Measurements from ENCODE around the gene FCGR3B.
"Not testable (repeated sequence)": the region's sequence is repeated elsewhere in the genome, so short reads cannot be mapped to it uniquely, and the experiment has no call there.

- not testable (repeated sequence) for TF ChIP-seq POLR2A (IDR thresholded peaks at IDR 0.05; ENCODE audit: low read depth, low read length); POLR2AphosphoS5 (IDR thresholded peaks at IDR 0.05; ENCODE audit: low read depth, low read length); SPI1 (IDR thresholded peaks at IDR 0.05; ENCODE audit: low read depth, low read length); POU2F2 (IDR thresholded peaks at IDR 0.05; ENCODE audit: low read depth, low read length); TAF1 (IDR thresholded peaks at IDR 0.05; ENCODE audit: low read depth, low read length); PAX5 (IDR thresholded peaks at IDR 0.05; ENCODE audit: insufficient read depth, low read length, severe bottlenecking)
Measured at GRCh38 chr1:161595583-161595982, 35.4 kb downstream of the FCGR3B start.

Measured in GM12891 (cell line).